Left lung (tissue), 10 donors: ENCODE results near the gene DOCK10. TPM values are rescaled to one million over a fixed set of nuclear protein-coding genes. Genes with fewer than 3 reads are reported as not detected.
A peak's percentile ranks its signal among the peaks of the same experiment; 100 is the strongest.

Source experiments
- ATAC-seq: fragments of 200-7000 bp; cut with Tn5 transposase; one replicate; pipeline ENCODE4 v1.9.1; 2020; ENCODE audit warnings: moderate library complexity
- DNase-seq, 4 donors: peaks; one replicate each; pipeline ENCODE4 v3.0.0-alpha.2; 2013 to 2020
- H3K27ac ChIP-seq, 2 donors: fragments of 200-600 bp; sonication (generic) in 1 of 2; one replicate each; pipeline versions ENCODE4 v1.5.0 to v1.8.0; 2020 to 2021
- H3K27me3 ChIP-seq, 2 donors: fragments of 200-600 bp; sonication (generic) in 1 of 2; one replicate each; pipeline versions ENCODE4 v1.5.0 to v1.8.0; 2020 to 2021
- H3K36me3 ChIP-seq, 2 donors: fragments of 200-600 bp; sonication (generic) in 1 of 2; one replicate each; pipeline versions ENCODE4 v1.5.0 to v1.8.0; 2020 to 2021
- H3K4me1 ChIP-seq, 2 donors: fragments of 200-600 bp; one replicate each; pipeline ENCODE4 v1.8.0; 2021
- H3K4me3 ChIP-seq, 2 donors: fragments of 200-600 bp; sonication (generic) in 1 of 2; one replicate each; pipeline versions ENCODE4 v1.5.0 to v1.8.0; 2020 to 2021; ENCODE audit warnings: mild to moderate bottlenecking in 1 of 2
- H3K9me3 ChIP-seq, 2 donors: fragments of 200-600 bp; sonication (generic) in 1 of 2; one replicate each; pipeline versions ENCODE4 v1.5.0 to v1.8.0; 2020 to 2021
- intact Hi-C, 2 donors: fragments of 100-400 bp; cut with DNase I; formaldehyde crosslinking; loops; one replicate each; pipeline versions ENCODE4 v1.11.2 to v1.14.2; 2022
- polyA plus RNA-seq, 6 donors: library from polyadenylated mRNA; unstranded; fragments of 120-200 nt; gene quantifications; one replicate each; pipeline ENCODE4 v1.2.1, GENCODE V29; 2013; ENCODE audit not compliant: insufficient read length in 6 of 6
- total RNA-seq, 2 donors: library from RNA; stranded (reverse); fragmentation: NEBNext Ultra II Directional; extraction: Animal tissue kit (Norgen Biotek cat#: 25700); gene quantifications; one replicate each; pipeline ENCODE4 v1.2.1, GENCODE V29; 2021
- TF ChIP-seq, protein P1 (sequence below), 2 donors: fragments of 200-600 bp; sonication (generic) in 1 of 2; IDR thresholded peaks; one replicate each; pipeline versions ENCODE4 v1.5.0 to v1.8.0; 2021; ENCODE audit warnings: antibody characterized with exemption in 2 of 2
- donor health status: DM: no; HTN: yes; CAD: no.
- donor health status: DM: no; HTN: no; CAD: no.

DOCK10 gene
- total and polyA plus RNA-seq, 8 donors: 17.8 to 55.9 (median 45.6) TPM

- TF ChIP-seq, protein P1, sequence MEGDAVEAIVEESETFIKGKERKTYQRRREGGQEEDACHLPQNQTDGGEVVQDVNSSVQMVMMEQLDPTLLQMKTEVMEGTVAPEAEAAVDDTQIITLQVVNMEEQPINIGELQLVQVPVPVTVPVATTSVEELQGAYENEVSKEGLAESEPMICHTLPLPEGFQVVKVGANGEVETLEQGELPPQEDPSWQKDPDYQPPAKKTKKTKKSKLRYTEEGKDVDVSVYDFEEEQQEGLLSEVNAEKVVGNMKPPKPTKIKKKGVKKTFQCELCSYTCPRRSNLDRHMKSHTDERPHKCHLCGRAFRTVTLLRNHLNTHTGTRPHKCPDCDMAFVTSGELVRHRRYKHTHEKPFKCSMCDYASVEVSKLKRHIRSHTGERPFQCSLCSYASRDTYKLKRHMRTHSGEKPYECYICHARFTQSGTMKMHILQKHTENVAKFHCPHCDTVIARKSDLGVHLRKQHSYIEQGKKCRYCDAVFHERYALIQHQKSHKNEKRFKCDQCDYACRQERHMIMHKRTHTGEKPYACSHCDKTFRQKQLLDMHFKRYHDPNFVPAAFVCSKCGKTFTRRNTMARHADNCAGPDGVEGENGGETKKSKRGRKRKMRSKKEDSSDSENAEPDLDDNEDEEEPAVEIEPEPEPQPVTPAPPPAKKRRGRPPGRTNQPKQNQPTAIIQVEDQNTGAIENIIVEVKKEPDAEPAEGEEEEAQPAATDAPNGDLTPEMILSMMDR (IDR thresholded peaks at IDR 0.05): no peak
- ATAC-seq (peak; percentile 41), DNase-seq (no peak)
- peaks cover 0 to 52% of the 10 kb centered on the region in 2 donors for H3K4me1 ChIP-seq
- H3K27ac ChIP-seq: peak overlapping the region in 1 of 2 donors; percentile 24
- H3K9me3 ChIP-seq: no peaks in the 10 kb centered on the region
- intact Hi-C loops: no loop called here
- H3K27me3 ChIP-seq: no peaks in the 10 kb centered on the region
- no peaks in the 10 kb centered on the region for H3K36me3 ChIP-seq
- H3K4me3 ChIP-seq: no peak overlapping the region
These were observed 159.7 kb downstream of the DOCK10 start for GRCh38 chr2:224882291-224883171.

DNA sequence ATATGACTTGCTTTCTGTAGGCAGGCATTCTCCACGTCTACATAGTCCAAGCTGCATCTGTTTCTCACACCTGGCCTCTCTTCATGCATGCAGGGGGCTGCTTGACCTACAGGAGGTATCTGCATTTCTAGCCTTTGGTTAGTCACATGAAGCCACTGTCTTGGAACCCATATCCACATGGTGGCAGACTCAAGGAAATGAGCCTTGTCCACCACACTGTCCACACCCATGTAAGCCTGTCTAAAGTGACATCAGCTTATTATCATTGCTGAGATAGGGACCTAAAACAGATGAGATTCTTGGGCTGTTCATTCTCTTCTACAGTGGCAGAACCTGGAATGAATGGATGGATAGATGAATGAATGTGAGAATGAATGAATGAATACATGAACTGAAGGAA lies 160.4 kb downstream of the DOCK10 start:
- TF ChIP-seq, protein P1 (IDR thresholded peaks at IDR 0.05): no peak
- no peaks in the 10 kb centered on the region for H3K36me3 ChIP-seq
- no peaks in the 10 kb centered on the region for H3K9me3 ChIP-seq
- ATAC-seq (no peak), DNase-seq (no peak)
- H3K27me3 ChIP-seq: no peaks in the 10 kb centered on the region
- no peak overlapping the region for H3K4me3 ChIP-seq
- peak overlapping the region in 1 of 2 donors; percentile 24 for H3K27ac ChIP-seq
- intact Hi-C loops: no loop called here
- H3K4me1 ChIP-seq: peaks cover 0 to 52% of the 10 kb centered on the region in 2 donors

- ATAC-seq (no peak), DNase-seq (no peak)
- intact Hi-C loops: no loop called here
- Histone ChIP-seq H3K27ac (no peak overlapping the region), H3K4me3 (no peak overlapping the region), H3K9me3 (no peaks in the 10 kb centered on the region), H3K27me3 (no peaks in the 10 kb centered on the region), H3K36me3 (peaks cover 0 to 17% of the 10 kb centered on the region in 2 donors), H3K4me1 (peaks cover 0 to 1% of the 10 kb centered on the region in 2 donors)
- TF ChIP-seq, protein P1 (IDR thresholded peaks at IDR 0.05): no peak
These were observed 165.7 kb downstream of the DOCK10 start for GRCh38 chr2:224876522-224876921.

GRCh38 chr2:224875841-224876240 lies 166.4 kb downstream of the DOCK10 start:
- H3K27ac ChIP-seq: no peak overlapping the region
- H3K4me3 ChIP-seq: no peak overlapping the region
- TF ChIP-seq, protein P1 (IDR thresholded peaks at IDR 0.05): no peak
- DNase-seq (no peak), ATAC-seq (no peak)
- peaks cover 0 to 21% of the 10 kb centered on the region in 2 donors for H3K36me3 ChIP-seq
- no peaks in the 10 kb centered on the region for H3K4me1 ChIP-seq
- intact Hi-C loops: no loop called here
- no peaks in the 10 kb centered on the region for H3K9me3 ChIP-seq
- H3K27me3 ChIP-seq: no peaks in the 10 kb centered on the region

GRCh38 chr2:224875153-224875552 lies 167.1 kb downstream of the DOCK10 start:
- intact Hi-C loops: no loop called here
- no peak overlapping the region for H3K4me3 ChIP-seq
- no peaks in the 10 kb centered on the region for H3K4me1 ChIP-seq
- ATAC-seq: no peak
- no peak for DNase-seq
- TF ChIP-seq, protein P1 (IDR thresholded peaks at IDR 0.05): no peak
- H3K36me3 ChIP-seq: peaks cover 0 to 21% of the 10 kb centered on the region in 2 donors
- no peak overlapping the region for H3K27ac ChIP-seq
- H3K27me3 ChIP-seq: no peaks in the 10 kb centered on the region
- H3K9me3 ChIP-seq: no peaks in the 10 kb centered on the region
